Testis (tissue), 3 donors: ENCODE measurements around the gene PRKAG1. TPM values are rescaled to one million over a fixed set of nuclear protein-coding genes. Genes with fewer than 3 reads are reported as not detected.

ENCODE experiments used
- DNase-seq: peaks from one replicate; pipeline ENCODE4 v3.0.0-alpha.2; 2019
- H3K27ac ChIP-seq, 2 donors: fragments of 200-600 bp; sonication (generic); one replicate each; pipeline ENCODE4 v1.5.1; 2019
- H3K27me3 ChIP-seq: fragments of 200-600 bp; sonication (generic); one replicate; pipeline ENCODE4 v1.5.1; 2019
- H3K36me3 ChIP-seq: fragments of 200-600 bp; sonication (generic); one replicate; pipeline ENCODE4 v1.5.1; 2017; ENCODE audit warnings: low read depth; ENCODE audit errors: missing control alignments
- H3K4me1 ChIP-seq: fragments of 200-600 bp; sonication (generic); one replicate; pipeline ENCODE4 v1.5.1; 2019
- H3K4me3 ChIP-seq, 2 donors: fragments of 200-600 bp; sonication (generic); one replicate each; pipeline ENCODE4 v1.5.1; 2017 to 2019
- H3K9me3 ChIP-seq: fragments of 200-600 bp; sonication (generic); one replicate; pipeline ENCODE4 v1.5.1; 2017
- POLR2A ChIP-seq: fragments of 450-650 bp; IDR thresholded peaks from one replicate; pipeline ENCODE4 v1.6.1; 2017; ENCODE audit warnings: antibody characterized with exemption, mild to moderate bottlenecking, moderate library complexity
- WGBS, 2 donors: methylation state at CpG; one replicate each; pipeline ENCODE4 v1.1.5; 2018; 5-methylcytosine and 5-hydroxymethylcytosine counted together
- intact Hi-C: fragments of 100-400 bp; cut with DNase I; formaldehyde crosslinking; loops from one replicate; pipeline ENCODE4 v1.15.1; 2023; ENCODE audit warnings: low total_unique reads
- polyA plus RNA-seq: library from polyadenylated mRNA; stranded (reverse); fragments of 350-450 nt; fragmentation: Illumina TruSeq; extraction: RNeasy Lipid Tissue Mini Kit (QIAGEN cat#74804); gene quantifications from one replicate; pipeline ENCODE4 v1.2.3, GENCODE V29; 2014; ENCODE audit warnings: low read depth, low replicate concordance; ENCODE audit not compliant: insufficient read depth
- total RNA-seq, 2 donors: library from RNA; depleted of rRNA; stranded (reverse); fragments of >200 nt; gene quantifications; one replicate each; pipeline ENCODE4 v1.2.3, GENCODE V29; 2016
- TF ChIP-seq, protein P1 (sequence below), 3 experiments: fragments of 450-650 bp in 2 of 3; fragments of 200-600 bp in 1 of 3; sonication (generic) in 1 of 3; IDR thresholded peaks; one replicate each; pipeline ENCODE4 v1.5.1; 2016 to 2019; ENCODE audit warnings: antibody characterized with exemption in 3 of 3, mild to moderate bottlenecking in 2 of 3, moderate library complexity in 1 of 3

PRKAG1 gene
- total and polyA plus RNA-seq, 3 donors from 2014 or later: 52.7 to 80.7 (median 59.6) TPM

DNA sequence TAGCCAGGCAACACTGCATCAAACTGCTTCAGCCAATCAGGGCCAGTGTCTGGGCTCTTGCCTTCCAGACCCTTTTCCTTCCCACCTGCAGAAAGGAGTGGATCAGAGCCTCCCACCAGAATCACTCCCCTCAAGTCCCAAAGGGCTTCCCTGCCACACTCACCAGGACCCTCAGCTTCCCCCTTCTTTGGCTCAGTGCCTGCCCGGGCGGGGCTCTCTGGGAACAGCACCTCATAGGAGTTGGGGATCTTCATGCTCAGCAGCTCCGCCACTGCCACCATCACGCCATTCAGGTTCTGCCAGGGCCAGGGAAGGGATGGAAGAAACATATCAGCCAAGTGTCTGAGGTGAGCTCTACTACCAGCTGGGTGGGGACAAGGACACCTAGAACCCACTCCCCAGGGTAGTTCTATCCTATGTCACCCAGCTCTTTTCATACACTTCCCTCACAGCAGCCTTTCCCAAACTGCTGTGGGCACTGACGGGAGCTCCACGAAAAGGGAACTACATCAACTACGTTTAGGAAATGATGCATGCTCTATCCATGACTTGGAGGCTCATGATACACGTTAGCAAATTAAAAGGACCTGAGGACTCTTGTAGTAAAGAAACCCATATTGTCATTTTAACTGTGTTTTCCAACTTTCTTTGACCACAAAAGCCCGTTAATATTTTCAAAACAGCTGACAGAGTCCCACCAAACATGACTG, 9.4 kb upstream of the PRKAG1 start:
- intact Hi-C loops: no loop called here
- no peaks in the 10 kb centered on the region for H3K9me3 ChIP-seq
- H3K4me1 ChIP-seq: no peaks in the 10 kb centered on the region
- no peaks in the 10 kb centered on the region for H3K27me3 ChIP-seq
- no peak overlapping the region for H3K4me3 ChIP-seq
- no peaks in the 10 kb centered on the region for H3K36me3 ChIP-seq
- TF ChIP-seq POLR2A: no peak
- TF ChIP-seq, protein P1, sequence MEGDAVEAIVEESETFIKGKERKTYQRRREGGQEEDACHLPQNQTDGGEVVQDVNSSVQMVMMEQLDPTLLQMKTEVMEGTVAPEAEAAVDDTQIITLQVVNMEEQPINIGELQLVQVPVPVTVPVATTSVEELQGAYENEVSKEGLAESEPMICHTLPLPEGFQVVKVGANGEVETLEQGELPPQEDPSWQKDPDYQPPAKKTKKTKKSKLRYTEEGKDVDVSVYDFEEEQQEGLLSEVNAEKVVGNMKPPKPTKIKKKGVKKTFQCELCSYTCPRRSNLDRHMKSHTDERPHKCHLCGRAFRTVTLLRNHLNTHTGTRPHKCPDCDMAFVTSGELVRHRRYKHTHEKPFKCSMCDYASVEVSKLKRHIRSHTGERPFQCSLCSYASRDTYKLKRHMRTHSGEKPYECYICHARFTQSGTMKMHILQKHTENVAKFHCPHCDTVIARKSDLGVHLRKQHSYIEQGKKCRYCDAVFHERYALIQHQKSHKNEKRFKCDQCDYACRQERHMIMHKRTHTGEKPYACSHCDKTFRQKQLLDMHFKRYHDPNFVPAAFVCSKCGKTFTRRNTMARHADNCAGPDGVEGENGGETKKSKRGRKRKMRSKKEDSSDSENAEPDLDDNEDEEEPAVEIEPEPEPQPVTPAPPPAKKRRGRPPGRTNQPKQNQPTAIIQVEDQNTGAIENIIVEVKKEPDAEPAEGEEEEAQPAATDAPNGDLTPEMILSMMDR (IDR thresholded peaks at IDR 0.05): no peak
- DNase-seq: no peak
- WGBS, 2 donors: 90 to 94% methylated on average over 9 of the region's 9 CpGs
- H3K27ac ChIP-seq: no peak overlapping the region

DNA sequence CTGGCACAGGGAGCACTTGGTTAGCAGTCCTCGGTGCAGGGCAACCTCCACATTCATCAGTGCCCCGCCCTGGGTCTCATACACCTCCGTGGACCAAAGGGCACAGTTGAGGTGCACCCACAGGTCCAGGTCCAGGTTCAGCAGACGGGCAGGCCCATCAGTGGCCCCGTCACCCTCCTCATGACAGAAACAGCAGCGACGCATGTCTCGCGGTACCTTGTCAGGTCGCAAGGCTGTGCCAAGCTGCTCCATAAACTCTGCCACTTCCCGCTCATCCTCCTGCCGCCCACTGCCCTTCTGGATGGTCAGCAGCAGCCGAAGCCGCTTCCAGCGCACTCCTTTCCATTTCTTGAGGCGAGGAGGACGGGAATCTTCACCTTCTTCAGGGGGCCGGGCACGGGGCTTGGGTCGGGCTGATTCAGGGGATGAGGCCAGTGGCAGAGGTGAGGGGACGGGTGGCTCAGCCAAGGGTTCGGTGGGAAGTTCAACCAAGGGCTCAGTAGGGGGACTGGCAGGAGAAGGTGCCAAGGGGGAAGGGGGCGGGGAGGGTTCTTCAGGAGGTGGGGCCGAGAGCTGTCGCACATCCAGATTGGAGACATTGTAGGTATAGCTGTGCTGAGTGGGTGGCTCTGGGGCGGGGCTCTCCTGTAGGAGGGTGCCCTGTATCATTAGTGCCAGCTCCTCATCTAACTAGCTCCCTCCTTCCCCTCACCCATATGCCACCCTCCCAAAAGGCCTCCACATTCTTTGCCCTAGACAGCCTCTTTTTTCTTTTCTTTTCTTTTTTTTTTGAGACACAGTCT, 8.3 kb upstream of the PRKAG1 start:
- DNase-seq: no peak
- Histone ChIP-seq H3K27ac (no peak overlapping the region), H3K27me3 (no peaks in the 10 kb centered on the region), H3K4me3 (no peak overlapping the region), H3K36me3 (no peaks in the 10 kb centered on the region), H3K4me1 (no peaks in the 10 kb centered on the region), H3K9me3 (no peaks in the 10 kb centered on the region)
- 91 to 95% methylated on average over 18 to 26 of the region's 26 CpGs for WGBS, 2 donors
- TF ChIP-seq POLR2A: no peak
- TF ChIP-seq, protein P1 (IDR thresholded peaks at IDR 0.05): no peak
- intact Hi-C loops: no loop called here

DNA sequence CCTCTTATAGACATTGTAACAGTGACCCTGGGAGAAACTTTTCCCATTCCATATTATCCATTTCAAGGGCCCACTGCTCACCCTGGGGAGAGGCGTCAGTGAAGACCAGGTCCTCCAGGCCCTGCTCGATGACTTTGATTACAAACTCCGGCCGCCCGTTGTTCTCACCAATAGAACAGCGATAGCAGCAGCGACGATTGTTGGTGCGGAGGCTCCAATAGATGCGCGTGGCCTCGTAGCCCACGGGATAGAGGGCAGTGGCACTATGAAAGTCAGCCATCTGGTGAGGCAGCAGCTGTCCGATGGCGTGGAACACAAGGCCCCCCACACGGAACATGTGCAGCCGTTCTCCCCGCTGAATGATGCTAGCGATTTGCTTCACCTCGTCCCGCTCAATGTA, 7.5 kb upstream of the PRKAG1 start:
- Histone ChIP-seq H3K36me3 (no peaks in the 10 kb centered on the region), H3K4me1 (no peaks in the 10 kb centered on the region), H3K27ac (no peak overlapping the region), H3K27me3 (no peaks in the 10 kb centered on the region), H3K9me3 (no peaks in the 10 kb centered on the region), H3K4me3 (no peak overlapping the region)
- intact Hi-C loops: no loop called here
- WGBS, 2 donors: 97% methylated on average over 14 to 21 of the region's 21 CpGs
- DNase-seq: no peak
- TF ChIP-seq, protein P1 (IDR thresholded peaks at IDR 0.05): no peak
- TF ChIP-seq POLR2A: no peak

DNA sequence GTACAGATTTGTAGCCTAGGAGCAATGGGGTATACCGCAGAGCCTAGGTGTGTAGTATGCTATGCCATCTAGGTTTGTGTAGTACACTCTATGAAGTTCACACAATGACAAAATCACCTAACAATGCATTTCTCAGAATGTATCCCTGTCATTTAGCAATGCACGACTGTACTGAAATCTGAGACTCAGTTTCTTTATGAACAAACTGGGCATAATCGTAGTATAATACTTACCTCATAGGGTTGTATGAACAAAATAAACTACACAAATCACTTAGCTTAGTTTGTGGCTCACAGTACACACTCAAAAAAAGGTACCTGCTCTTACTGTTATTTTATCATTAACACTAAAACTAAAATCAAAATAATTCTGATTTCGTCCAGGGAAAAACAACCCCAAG, 6.9 kb upstream of the PRKAG1 start:
- 93 to 94% methylated on average over 4 of the region's 4 CpGs for WGBS, 2 donors
- no peaks in the 10 kb centered on the region for H3K27me3 ChIP-seq
- DNase-seq: no peak
- H3K36me3 ChIP-seq: no peaks in the 10 kb centered on the region
- no peak overlapping the region for H3K4me3 ChIP-seq
- no peak overlapping the region for H3K27ac ChIP-seq
- no peaks in the 10 kb centered on the region for H3K9me3 ChIP-seq
- H3K4me1 ChIP-seq: no peaks in the 10 kb centered on the region
- intact Hi-C loops: no loop called here
- TF ChIP-seq, protein P1 (IDR thresholded peaks at IDR 0.05): no peak
- no peak for TF ChIP-seq POLR2A
